Activated CD4-positive, alpha-beta T cell treated with anti-CD3 and anti-CD28 coated beads for 36 hours (primary cell): ENCODE data around the gene EVA1C. TPM values are rescaled to one million over a fixed set of nuclear protein-coding genes. Genes with fewer than 3 reads are reported as not detected.
"Not testable (repeated sequence)": the region's sequence is repeated elsewhere in the genome, so short reads cannot be mapped to it uniquely, and the experiment has no call there.

Experiments
- ATAC-seq: fragments of 200-7000 bp; cut with Tn5 transposase; one replicate; pipeline ENCODE4 v1.10.0; 2021; ENCODE audit warnings: mild to moderate bottlenecking, moderate library complexity
- CTCF ChIA-PET: fragments of 350-600 bp; sonication (Branson Sonifier 250); formaldehyde crosslinking; loops from one replicate; lab custom pipeline; 2021; ENCODE audit warnings: antibody characterized with exemption; lab: Charles Lee
- POLR2A ChIA-PET: fragments of 350-600 bp; sonication (Branson Sonifier 250); formaldehyde crosslinking; loops from one replicate; lab custom pipeline; 2021; ENCODE audit warnings: antibody characterized with exemption, inconsistent platforms; lab: Charles Lee
- DNase-seq: peaks from one replicate; pipeline ENCODE4 v3.0.0-alpha.2; 2020
- H3K27ac Mint-ChIP-seq: one replicate; pipeline ENCODE4 v1.8.0; 2021; ENCODE audit warnings: mixed read lengths
- H3K27me3 Mint-ChIP-seq: one replicate; pipeline ENCODE4 v1.8.0; 2021; ENCODE audit warnings: mixed read lengths
- H3K36me3 Mint-ChIP-seq: one replicate; pipeline ENCODE4 v1.8.0; 2021; ENCODE audit warnings: low read depth, mixed read lengths
- H3K4me1 Mint-ChIP-seq: one replicate; pipeline ENCODE4 v1.8.0; 2021; ENCODE audit warnings: mixed read lengths
- H3K4me3 Mint-ChIP-seq: one replicate; pipeline ENCODE4 v1.8.0; 2021; ENCODE audit warnings: mild to moderate bottlenecking, moderate library complexity, mixed read lengths
- H3K9me3 Mint-ChIP-seq: one replicate; pipeline ENCODE4 v1.8.0; 2021; ENCODE audit warnings: low read depth, mixed read lengths
- intact Hi-C, 2 experiments: fragments of 100-400 bp; cut with DNase I in 1 of 2; cut with micrococcal nuclease in 1 of 2; formaldehyde crosslinking; loops; one replicate each; pipeline versions ENCODE4 v1.14.2 to v1.15.1; 2022 to 2024; cut with DNase I, micrococcal nuclease
- total RNA-seq, 2 experiments: library from RNA; stranded (reverse); gene quantifications; one replicate each; pipeline ENCODE4 v1.2.3, GENCODE V29; 2021

Gene EVA1C
- total RNA-seq, 2 experiments from 2014 or later = 9.3 to 10.4 TPM

DNA sequence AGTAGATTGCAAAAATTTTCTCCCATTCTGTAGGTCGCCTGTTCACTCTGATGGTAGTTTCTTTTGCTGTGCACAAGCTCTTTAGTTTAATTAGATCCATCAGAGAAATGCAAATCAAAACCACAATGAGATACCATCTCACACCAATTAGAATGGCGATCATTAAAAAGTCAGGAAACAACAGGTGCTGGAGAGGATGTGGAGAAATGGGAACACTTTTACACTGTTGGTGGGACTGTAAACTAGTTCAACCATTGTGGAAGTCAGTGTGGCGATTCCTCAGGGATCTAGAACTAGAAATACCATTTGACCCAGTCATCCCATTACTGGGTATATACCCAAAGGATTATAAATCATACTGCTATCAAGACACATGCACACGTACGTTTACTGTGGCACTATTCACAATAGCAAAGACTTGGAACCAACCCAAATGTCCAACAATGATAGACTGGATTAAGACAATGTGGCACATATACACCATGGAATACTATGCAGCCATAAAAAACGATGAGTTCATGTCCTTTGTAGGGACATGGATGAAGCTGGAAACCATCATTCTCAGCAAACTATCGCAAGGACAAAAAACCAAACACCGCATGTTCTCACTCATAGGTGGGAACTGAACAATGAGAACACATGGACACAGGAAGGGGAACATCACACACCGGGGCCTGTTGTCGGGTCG lies 21.8 kb upstream of the EVA1C start:
- POLR2A ChIA-PET, DNase-seq, H3K4me3 Mint-ChIP-seq, H3K27ac Mint-ChIP-seq, ATAC-seq, H3K27me3 Mint-ChIP-seq, H3K9me3 Mint-ChIP-seq: not testable (repeated sequence)
- CTCF ChIA-PET = interaction anchor here (1.0 to 1.2 kb wide), 2 partner anchors 11 to 179 kb away, joined by 3 to 4 read pairs; no protein-coding TSS in a partner anchor
- intact Hi-C loops = loop anchor here in 1 of 2 experiments (5.0 kb wide), 1 partner anchor 1087 kb away; the partner anchor contains the start of gene TMEM50B
- H3K4me1 Mint-ChIP-seq = peaks cover 61% of the 10 kb centered on the region
- peaks cover 27% of the 10 kb centered on the region for H3K36me3 Mint-ChIP-seq

GRCh38 chr21:32391755-32392154 lies 20.8 kb upstream of the EVA1C start:
- DNase-seq (no peak), ATAC-seq (no peak)
- ChIA-PET CTCF (interaction anchor here (0.5 to 1.7 kb wide), 7 partner anchors 10 to 251 kb away, joined by 3 to 12 read pairs (median 4); no protein-coding TSS in a partner anchor), POLR2A (interaction anchor here (0.8 to 1.1 kb wide), 2 partner anchors 20 to 933 kb away, joined by 11 to 20 read pairs; partner anchors contain the start of genes EVA1C and IFNAR1)
- Mint-ChIP-seq H3K9me3 (no peaks in the 10 kb centered on the region), H3K27me3 (peaks cover 2% of the 10 kb centered on the region), H3K36me3 (peaks cover 26% of the 10 kb centered on the region), H3K27ac (peak overlapping the region; percentile 40), H3K4me1 (peaks cover 55% of the 10 kb centered on the region), H3K4me3 (peak overlapping the region; percentile 89)
- intact Hi-C loops = loop anchor here (1.0 to 5.0 kb wide), 6 partner anchors 177 to 1151 kb away; partner anchors contain the start of genes GART (in 1 of the 2), SCAF4 (in 1 of the 2), SON (in 1 of the 2) and TMEM50B (in 1 of the 2)

DNA sequence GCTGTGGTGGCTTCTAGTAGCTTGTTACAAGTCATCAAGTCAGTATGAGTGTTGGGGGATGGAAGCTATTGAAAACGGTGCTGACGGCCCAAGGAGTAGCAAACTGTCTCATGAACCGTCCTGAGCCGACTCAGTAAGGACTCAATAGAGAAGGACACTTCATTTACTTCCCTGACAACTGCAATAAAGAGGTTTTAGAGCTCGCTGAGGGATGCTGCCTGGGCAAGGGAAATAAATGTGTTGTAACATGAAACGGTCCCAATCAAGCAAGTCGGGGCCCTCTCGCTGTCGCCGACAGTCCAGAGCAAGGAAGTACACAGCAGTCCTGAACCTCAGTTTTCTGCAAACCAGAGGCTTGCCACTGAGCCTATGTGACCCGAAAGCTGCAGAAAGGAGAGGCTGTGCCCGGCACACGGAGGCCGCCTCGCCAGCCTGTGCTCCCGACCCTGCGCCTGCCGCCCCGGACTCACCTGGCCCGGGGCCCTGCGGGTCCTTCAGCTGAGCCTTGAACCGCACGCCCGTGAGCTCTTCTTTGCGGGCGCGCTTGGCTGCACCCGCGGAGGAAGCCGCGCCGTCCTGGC lies 20.1 kb upstream of the EVA1C start:
- ATAC-seq = peak; percentile 18
- Mint-ChIP-seq H3K27ac (no peak overlapping the region), H3K27me3 (peaks cover 2% of the 10 kb centered on the region), H3K4me1 (peaks cover 49% of the 10 kb centered on the region), H3K36me3 (peaks cover 22% of the 10 kb centered on the region), H3K4me3 (peak overlapping the region; percentile 89), H3K9me3 (no peaks in the 10 kb centered on the region)
- DNase-seq = peak; percentile 21
- ChIA-PET CTCF (interaction anchor here (0.5 to 1.7 kb wide), 6 partner anchors 11 to 250 kb away, joined by 3 to 12 read pairs (median 4); no protein-coding TSS in a partner anchor), POLR2A (interaction anchor here (0.8 to 1.1 kb wide), 2 partner anchors 20 to 933 kb away, joined by 11 to 20 read pairs; partner anchors contain the start of genes EVA1C and IFNAR1)
- intact Hi-C loops = loop anchor here (1.0 to 5.0 kb wide), 6 partner anchors 176 to 1150 kb away; partner anchors contain the start of genes GART (in 1 of the 2), SCAF4 (in 1 of the 2), SON (in 1 of the 2) and TMEM50B (in 1 of the 2)

- DNase-seq (peak; percentile 97), ATAC-seq (peak; percentile 95)
- Mint-ChIP-seq H3K36me3 (peaks cover 19% of the 10 kb centered on the region), H3K27me3 (peaks cover 2% of the 10 kb centered on the region), H3K4me1 (peaks cover 43% of the 10 kb centered on the region), H3K4me3 (peak within 1 kb of the TSS; percentile 89), H3K27ac (peak within 1 kb of the TSS; percentile 88), H3K9me3 (no peaks in the 10 kb centered on the region)
- CTCF ChIA-PET = interaction anchor here (0.5 to 1.7 kb wide), 5 partner anchors 11 to 275 kb away, joined by 3 to 12 read pairs (median 3); no protein-coding TSS in a partner anchor
- POLR2A ChIA-PET = interaction anchor here (1.1 kb wide), 1 partner anchor 19 kb away, joined by 11 read pairs; the partner anchor contains the start of gene EVA1C
- intact Hi-C loops = loop anchor here (1.0 to 5.0 kb wide), 13 partner anchors 19 to 1249 kb away; partner anchors contain the start of genes CFAP298 (in 2 of the 2), EVA1C (in 2 of the 2), GART (in 1 of the 2) and ITSN1 (in 1 of the 2)
Measured at GRCh38 chr21:32392880-32393676, 19.4 kb upstream of the EVA1C start, which contains the start of gene URB1. Gene URB1 (minus strand): TSS chr21:32393012. CDS start chr21:32392910, 102 bp downstream.

GRCh38 chr21:32393677-32394001 lies 18.9 kb upstream of the EVA1C start:
- Mint-ChIP-seq H3K27me3 (peaks cover 2% of the 10 kb centered on the region), H3K27ac (peak overlapping the region; percentile 88), H3K9me3 (no peaks in the 10 kb centered on the region), H3K4me3 (peak overlapping the region; percentile 89), H3K36me3 (peaks cover 19% of the 10 kb centered on the region), H3K4me1 (peaks cover 40% of the 10 kb centered on the region)
- ATAC-seq (peak; percentile 34), DNase-seq (no peak)
- ChIA-PET POLR2A (no interaction called here), CTCF (interaction anchor here (0.5 to 1.3 kb wide), 2 partner anchors 167 to 270 kb away, joined by 3 to 4 read pairs; no protein-coding TSS in a partner anchor)
- intact Hi-C loops = loop anchor here (1.0 to 5.0 kb wide), 12 partner anchors 19 to 1249 kb away; partner anchors contain the start of genes CFAP298 (in 2 of the 2), EVA1C (in 2 of the 2), GART (in 1 of the 2) and ITSN1 (in 1 of the 2)

- peak; percentile 77 for DNase-seq
- ChIA-PET POLR2A (interaction anchor here (0.6 to 0.8 kb wide), 2 partner anchors 9 to 229 kb away, joined by 3 to 6 read pairs; no protein-coding TSS in a partner anchor), CTCF (interaction anchor here (0.5 to 8.9 kb wide), 20 partner anchors 8 to 1249 kb away, joined by 3 to 106 read pairs (median 4); partner anchors contain the start of gene EVA1C)
- Mint-ChIP-seq H3K4me3 (no peak overlapping the region), H3K36me3 (peaks cover 1% of the 10 kb centered on the region), H3K4me1 (peaks cover 7% of the 10 kb centered on the region), H3K9me3 (no peaks in the 10 kb centered on the region), H3K27ac (no peak overlapping the region), H3K27me3 (no peaks in the 10 kb centered on the region)
- intact Hi-C loops = loop anchor here (1.0 to 2.0 kb wide), 4 partner anchors 159 to 424 kb away; no protein-coding TSS in a partner anchor
- ATAC-seq = peak; percentile 92
Measured at GRCh38 chr21:32403201-32403777, 9.2 kb upstream of the EVA1C start.

DNA sequence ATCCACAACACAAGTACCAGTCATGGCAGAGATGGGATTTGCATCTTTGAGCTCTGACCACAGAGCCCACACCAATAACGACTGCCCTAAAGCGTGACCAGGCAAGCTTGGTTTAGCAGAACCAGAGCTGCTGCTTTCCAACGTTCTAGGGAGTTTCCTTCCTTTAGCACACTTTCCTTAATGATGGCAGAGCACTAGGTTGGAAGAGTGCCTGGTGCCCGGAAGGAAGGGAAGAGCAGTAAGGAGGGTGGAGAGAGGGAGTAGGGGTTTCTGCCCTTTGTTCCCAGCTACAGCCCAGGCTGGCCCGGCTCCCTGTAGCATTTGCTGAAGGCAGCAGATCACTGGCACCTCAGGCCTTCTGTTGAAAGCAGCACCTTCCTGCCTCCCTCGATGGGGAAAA lies 6.1 kb upstream of the EVA1C start:
- no peaks in the 10 kb centered on the region for H3K9me3 Mint-ChIP-seq
- no peak for ATAC-seq
- DNase-seq = no peak
- POLR2A ChIA-PET = no interaction called here
- intact Hi-C loops = no loop called here
- no peak overlapping the region for H3K27ac Mint-ChIP-seq
- CTCF ChIA-PET = interaction anchor here (0.6 to 8.9 kb wide), 5 partner anchors 164 to 468 kb away, joined by 3 to 106 read pairs (median 3); no protein-coding TSS in a partner anchor
- peaks cover 17% of the 10 kb centered on the region for H3K4me1 Mint-ChIP-seq
- no peaks in the 10 kb centered on the region for H3K27me3 Mint-ChIP-seq
- H3K4me3 Mint-ChIP-seq = no peak overlapping the region
- H3K36me3 Mint-ChIP-seq = peaks cover 14% of the 10 kb centered on the region

DNA sequence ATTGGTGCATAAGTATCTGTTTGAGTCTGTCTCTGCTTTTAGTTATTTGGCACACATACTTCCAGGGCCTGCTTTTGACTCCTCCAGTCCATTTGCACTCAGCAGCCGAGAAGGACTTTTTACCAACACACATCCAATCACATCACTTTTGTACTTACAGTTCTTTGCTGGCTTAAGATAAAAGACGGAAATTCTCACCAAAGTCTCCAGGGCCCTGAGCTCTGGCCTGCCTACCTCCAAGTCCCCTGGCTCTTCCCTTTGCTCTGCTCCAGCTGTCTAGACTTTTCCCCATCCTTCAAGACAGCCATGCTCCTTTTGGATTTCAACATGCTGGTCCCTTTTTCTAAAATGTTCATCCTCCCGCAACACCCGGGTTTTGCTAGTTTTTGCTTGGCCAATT lies 2.2 kb upstream of the EVA1C start:
- intact Hi-C loops = loop anchor here in 1 of 2 experiments (5.0 kb wide), 2 partner anchors 317 to 678 kb away; partner anchors contain the start of genes SCAF4 and SYNJ1
- CTCF ChIA-PET = interaction anchor here (2.8 to 3.7 kb wide), 3 partner anchors 8 to 191 kb away, joined by 14 to 20 read pairs (median 19); no protein-coding TSS in a partner anchor
- H3K27ac Mint-ChIP-seq = peak overlapping the region; percentile 97
- H3K27me3 Mint-ChIP-seq = no peaks in the 10 kb centered on the region
- H3K4me1 Mint-ChIP-seq = peaks cover 26% of the 10 kb centered on the region
- POLR2A ChIA-PET = interaction anchor here (0.6 kb wide), 1 partner anchor 191 kb away, joined by 6 read pairs; no protein-coding TSS in a partner anchor
- H3K4me3 Mint-ChIP-seq = peak overlapping the region; percentile 94
- no peak for ATAC-seq
- no peaks in the 10 kb centered on the region for H3K9me3 Mint-ChIP-seq
- H3K36me3 Mint-ChIP-seq = peaks cover 15% of the 10 kb centered on the region
- DNase-seq = no peak

GRCh38 chr21:32410916-32411315 lies 1.6 kb upstream of the EVA1C start:
- Mint-ChIP-seq H3K36me3 (peaks cover 19% of the 10 kb centered on the region), H3K4me1 (peaks cover 28% of the 10 kb centered on the region), H3K4me3 (peak overlapping the region; percentile 94), H3K9me3 (no peaks in the 10 kb centered on the region), H3K27me3 (no peaks in the 10 kb centered on the region), H3K27ac (peak overlapping the region; percentile 97)
- intact Hi-C loops = loop anchor here in 1 of 2 experiments (1.0 to 5.0 kb wide), 3 partner anchors 132 to 679 kb away; partner anchors contain the start of genes MIS18A, SCAF4 and SYNJ1
- ChIA-PET CTCF (interaction anchor here (2.8 to 3.7 kb wide), 3 partner anchors 8 to 190 kb away, joined by 14 to 20 read pairs (median 19); no protein-coding TSS in a partner anchor), POLR2A (no interaction called here)
- DNase-seq (no peak), ATAC-seq (no peak)
